H1 (cell line): ENCODE results near the gene ITGA8. TPM values are rescaled to one million over a fixed set of nuclear protein-coding genes. Genes with fewer than 3 reads are reported as not detected.

ENCODE experiments used
- CTCF ChIA-PET: fragments of 300-600 bp; sonication (Branson Sonifier 250); formaldehyde crosslinking; loops from one replicate; lab custom pipeline; 2021; ENCODE audit not compliant: partially characterized antibody; lab: Charles Lee
- POLR2A ChIA-PET: fragments of 300-600 bp; sonication (Branson Sonifier 250); formaldehyde crosslinking; loops from one replicate; lab custom pipeline; 2021; ENCODE audit warnings: inconsistent platforms; ENCODE audit not compliant: partially characterized antibody; lab: Charles Lee
- DNase-seq, 2 experiments: peaks; one replicate each; pipeline versions ENCODE4 v3.0.0 to v3.0.0-alpha.2; 2010 to 2022; ENCODE audit warnings: low spot score in 2 of 2, low read depth in 1 of 2, mixed read lengths in 1 of 2
- FAIRE-seq: peaks from 2 replicates; lab custom pipeline; 2011; peaks lifted over from hg19 to GRCh38; lab: Jason Lieb, UNC
- H2AFZ ChIP-seq: 2 replicates; pipeline ENCODE4 v1.8.1; 2012; ENCODE audit warnings: low read length, inconsistent platforms
- H2AK5ac ChIP-seq: 2 replicates; pipeline ENCODE4 v1.6.1; 2013; ENCODE audit warnings: low read depth, low read length
- H2BK120ac ChIP-seq: replicated peaks from 2 replicates; pipeline ENCODE3; 2013; ENCODE audit warnings: low read depth, low read length, inconsistent platforms
- H2BK12ac ChIP-seq: 2 replicates; pipeline ENCODE4 v1.6.1; 2013; ENCODE audit warnings: low read depth, low read length
- H2BK15ac ChIP-seq: 2 replicates; pipeline ENCODE4 v1.6.1; 2013; ENCODE audit warnings: low read length
- H2BK20ac ChIP-seq: 2 replicates; pipeline ENCODE4 v1.6.1; 2013; ENCODE audit warnings: low read length
- H2BK5ac ChIP-seq: 2 replicates; pipeline ENCODE4 v1.6.1; 2013; ENCODE audit warnings: low read depth, low read length
- H3K14ac ChIP-seq: 2 replicates; pipeline ENCODE4 v1.6.1; 2013; ENCODE audit warnings: inconsistent platforms; ENCODE audit not compliant: insufficient read length
- H3K18ac ChIP-seq: 2 replicates; pipeline ENCODE4 v1.6.1; 2013; ENCODE audit warnings: low read length; ENCODE audit errors: extremely low read depth
- H3K23ac ChIP-seq: 2 replicates; pipeline ENCODE4 v1.6.1; 2013; ENCODE audit warnings: inconsistent platforms; ENCODE audit not compliant: insufficient read length
- H3K23me2 ChIP-seq: 2 replicates; pipeline ENCODE4 v1.6.1; 2013; ENCODE audit warnings: low read depth, low read length
- H3K27ac ChIP-seq: 2 replicates; pipeline ENCODE4 v1.6.1; 2011; ENCODE audit warnings: low read depth, low read length, inconsistent platforms
- H3K27me3 ChIP-seq, 4 experiments: replicated peaks in 1 of 4; 1 replicate in 1 of 4; 2 replicates in 3 of 4; pipeline versions ENCODE4 v1.6.1 to v1.8.1; 2011 to 2013; ENCODE audit warnings: low read length in 3 of 4, mild to moderate bottlenecking in 3 of 4, inconsistent platforms in 2 of 4, mixed read lengths in 2 of 4, moderate library complexity in 1 of 4; ENCODE audit not compliant: control insufficient read depth in 3 of 4, insufficient read depth in 3 of 4; ENCODE audit errors: extremely low read depth in 1 of 4
- H3K36me3 ChIP-seq, 4 experiments: 2 replicates each; pipeline versions ENCODE4 v1.6.1 to v1.8.1; 2011 to 2013; ENCODE audit warnings: mild to moderate bottlenecking in 4 of 4, low read length in 3 of 4, moderate library complexity in 2 of 4, control low read depth in 1 of 4, inconsistent platforms in 1 of 4; ENCODE audit not compliant: insufficient read depth in 4 of 4, control insufficient read depth in 2 of 4
- H3K4ac ChIP-seq: replicated peaks from 2 replicates; pipeline ENCODE3; 2013; ENCODE audit warnings: low read length, low read depth, mixed read lengths, inconsistent platforms; ENCODE audit not compliant: insufficient read length
- H3K4me1 ChIP-seq, 4 experiments: replicated peaks in 1 of 4; 1 replicate in 1 of 4; 2 replicates in 3 of 4; pipeline versions ENCODE4 v1.6.1 to v1.8.1; 2011 to 2013; ENCODE audit warnings: low read length in 3 of 4, inconsistent platforms in 2 of 4, mixed read lengths in 1 of 4; ENCODE audit not compliant: insufficient read depth in 4 of 4, control insufficient read depth in 3 of 4
- H3K4me2 ChIP-seq, 2 experiments: 2 replicates each; pipeline versions ENCODE4 v1.6.1 to v1.8.1; 2011 to 2013; ENCODE audit warnings: low read depth in 2 of 2, low read length in 2 of 2, control low read depth in 1 of 2, inconsistent platforms in 1 of 2, mild to moderate bottlenecking in 1 of 2; ENCODE audit not compliant: insufficient read depth in 1 of 2
- H3K4me3 ChIP-seq, 4 experiments: fragments of 200-600, 300-600 bp in 1 of 4; sonication (generic), shearing (Covaris generic), sonication (Bioruptor Twin) in 1 of 4; 2 replicates each; pipeline versions ENCODE4 v1.5.1 to v1.8.1; 2011 to 2016; ENCODE audit warnings: low read length in 4 of 4, low read depth in 3 of 4, control low read depth in 2 of 4, inconsistent platforms in 2 of 4, mild to moderate bottlenecking in 2 of 4, mixed read lengths in 1 of 4, moderate library complexity in 1 of 4; ENCODE audit not compliant: insufficient read depth in 2 of 4; ENCODE audit errors: extremely low read depth in 1 of 4
- H3K56ac ChIP-seq: replicated peaks from 2 replicates; pipeline ENCODE3; 2013; ENCODE audit warnings: low read depth, mild to moderate bottlenecking, mixed read lengths, low read length, inconsistent platforms; ENCODE audit not compliant: insufficient read length
- H3K79me1 ChIP-seq: 2 replicates; pipeline ENCODE4 v1.6.1; 2013; ENCODE audit warnings: low read depth, low read length, control low read depth
- H3K79me2 ChIP-seq, 2 experiments: 2 replicates each; pipeline versions ENCODE4 v1.6.1 to v1.8.1; 2012 to 2013; ENCODE audit warnings: low read length in 2 of 2, mild to moderate bottlenecking in 2 of 2, inconsistent platforms in 1 of 2; ENCODE audit not compliant: insufficient read depth in 2 of 2, control insufficient read depth in 1 of 2
- H3K9ac ChIP-seq, 4 experiments: replicated peaks in 1 of 4; 1 replicate in 1 of 4; 2 replicates in 3 of 4; pipeline versions ENCODE4 v1.6.1 to v1.8.1; 2011 to 2013; ENCODE audit warnings: low read depth in 3 of 4, low read length in 3 of 4, control low read depth in 2 of 4, mild to moderate bottlenecking in 2 of 4, moderate library complexity in 2 of 4, inconsistent platforms in 1 of 4; ENCODE audit errors: extremely low read depth in 1 of 4
- H3K9me3 ChIP-seq, 2 experiments: 2 replicates each; pipeline versions ENCODE4 v1.6.1 to v1.8.1; 2012 to 2013; ENCODE audit warnings: mild to moderate bottlenecking in 2 of 2, moderate library complexity in 2 of 2, control low read depth in 1 of 2, inconsistent platforms in 1 of 2, low read depth in 1 of 2, low read length in 1 of 2, mixed read lengths in 1 of 2; ENCODE audit not compliant: insufficient read depth in 2 of 2
- H4K20me1 ChIP-seq, 2 experiments: replicated peaks in 1 of 2; 2 replicates each; pipeline versions ENCODE3 to v1.8.1; 2011 to 2013; ENCODE audit warnings: inconsistent platforms in 2 of 2, low read length in 2 of 2, mild to moderate bottlenecking in 1 of 2; ENCODE audit not compliant: insufficient read depth in 2 of 2, control insufficient read depth in 1 of 2
- H4K5ac ChIP-seq: 2 replicates; pipeline ENCODE4 v1.6.1; 2013; ENCODE audit warnings: low read length, low read depth, mixed read lengths, inconsistent platforms; ENCODE audit not compliant: insufficient read length
- H4K8ac ChIP-seq: 2 replicates; pipeline ENCODE4 v1.8.0; 2013; ENCODE audit warnings: mild to moderate bottlenecking, moderate library complexity, low read length, inconsistent platforms; ENCODE audit not compliant: insufficient read depth; ENCODE audit errors: extremely low read depth
- H4K91ac ChIP-seq: replicated peaks from 2 replicates; pipeline ENCODE3; 2013; ENCODE audit warnings: low read length, mixed read lengths, inconsistent platforms; ENCODE audit not compliant: insufficient read length
- ATF3 ChIP-seq: IDR thresholded peaks from 2 replicates; pipeline ENCODE4 v1.6.1; 2011; ENCODE audit warnings: low read depth, mild to moderate bottlenecking, low read length; ENCODE audit not compliant: insufficient read depth
- BCL11A ChIP-seq, 2 experiments: IDR thresholded peaks; one replicate each; pipeline ENCODE4 v1.6.1; 2011; ENCODE audit warnings: low read depth in 2 of 2, low read length in 2 of 2, mild to moderate bottlenecking in 2 of 2
- CREB1 ChIP-seq: IDR thresholded peaks from 2 replicates; pipeline ENCODE4 v1.6.1; 2012; ENCODE audit warnings: inconsistent platforms
- CTBP2 ChIP-seq: IDR thresholded peaks from 2 replicates; pipeline ENCODE4 v1.7.0; 2011; ENCODE audit warnings: borderline replicate concordance, mild to moderate bottlenecking, moderate library complexity, mixed read lengths, low read length; ENCODE audit not compliant: insufficient read depth, insufficient read length
- FOSL1 ChIP-seq: IDR thresholded peaks from 2 replicates; pipeline ENCODE4 v1.6.1; 2011; ENCODE audit warnings: mild to moderate bottlenecking, low read depth, low read length, moderate library complexity; ENCODE audit not compliant: insufficient read depth
- GTF2F1 ChIP-seq: IDR thresholded peaks from 2 replicates; pipeline ENCODE4 v1.6.1; 2012; ENCODE audit warnings: low read depth, low read length, improper control_type of control experiment, borderline replicate concordance
- KDM4A ChIP-seq: IDR thresholded peaks from one replicate; pipeline ENCODE4 v1.7.1; 2012; ENCODE audit warnings: low read depth, mild to moderate bottlenecking, moderate library complexity, low read length, inconsistent platforms; ENCODE audit not compliant: severe bottlenecking
- NANOG ChIP-seq: IDR thresholded peaks from 2 replicates; pipeline ENCODE4 v1.6.1; 2011; ENCODE audit warnings: low read length, low read depth, mild to moderate bottlenecking, inconsistent platforms; ENCODE audit not compliant: insufficient read depth, poor library complexity, severe bottlenecking
- POLR2AphosphoS5 ChIP-seq: IDR thresholded peaks from 2 replicates; pipeline ENCODE4 v1.6.1; 2011; ENCODE audit warnings: low read depth, low read length
- SUZ12 ChIP-seq: fragments of 200-600 bp; sonication (generic); IDR thresholded peaks from 2 replicates; pipeline ENCODE4 v1.6.1; 2012; ENCODE audit warnings: mild to moderate bottlenecking, inconsistent platforms, low read length, moderate library complexity, mixed read lengths
- TCF12 ChIP-seq: IDR thresholded peaks from 2 replicates; pipeline ENCODE4 v1.6.1; 2011; ENCODE audit warnings: low read depth, mild to moderate bottlenecking, low read length
- USF2 ChIP-seq: IDR thresholded peaks from 2 replicates; pipeline ENCODE4 v1.6.1; 2011; ENCODE audit warnings: low read length, improper control_type of control experiment
- WGBS, 2 experiments: shearing (Covaris generic) in 1 of 2; methylation state at CpG; one replicate each; pipeline versions ENCODE4 v1.1.6 to v1.1.7; 2013 to 2015; ENCODE audit warnings: low lambda C conversion rate in 2 of 2, mixed read lengths in 2 of 2, inconsistent platforms in 1 of 2, low coverage in 1 of 2, missing lambda C conversion rate in 1 of 2; ENCODE audit not compliant: insufficient replicate concordance in 2 of 2, insufficient coverage in 1 of 2, insufficient read length in 1 of 2; ENCODE audit errors: extremely low coverage in 1 of 2, missing lambda C conversion rate in 1 of 2; 5-methylcytosine and 5-hydroxymethylcytosine counted together
- polyA plus RNA-seq, 7 experiments: library from polyadenylated mRNA; depleted of rRNA in 3 of 7; stranded (reverse) in 5 of 7; unstranded in 2 of 7; fragments of >200 nt in 5 of 7; fragments of 200-250 nt in 2 of 7; gene quantifications; 1 replicate in 5 of 7; 2 replicates in 1 of 7; 4 replicates in 1 of 7; pipeline versions ENCODE4 v1.2.1 to v1.2.3, GENCODE V29; 2011 to 2013; ENCODE audit warnings: missing spikeins in 2 of 7, mixed read lengths in 2 of 7
- total RNA-seq: library from RNA; stranded (reverse); fragmentation: NEBNext Ultra II Directional; extraction: Animal tissue kit (Norgen Biotek cat#: 25700); gene quantifications from 2 replicates; pipeline ENCODE4 v1.2.1, GENCODE V29; 2021
- TF ChIP-seq, protein P1 (sequence below): IDR thresholded peaks from 2 replicates; pipeline ENCODE4 v1.6.1; 2012; ENCODE audit warnings: inconsistent platforms

The ITGA8 gene
- total and polyA plus RNA-seq, 2 of the 8 experiments (the other 6 are each of a cell fraction or from before 2014, with no cell fraction given) = not detected

- no peak overlapping the region for H2BK120ac ChIP-seq
- H3K4ac ChIP-seq = no peak overlapping the region
- no peaks in the 10 kb centered on the region for H3K4me1 ChIP-seq
- H3K9ac ChIP-seq = no peak overlapping the region
- H2BK20ac ChIP-seq = no peak overlapping the region
- CTCF ChIA-PET = no interaction called here
- no peak overlapping the region for H3K4me3 ChIP-seq
- H3K79me2 ChIP-seq = no peaks in the 10 kb centered on the region
- no peak overlapping the region for H4K8ac ChIP-seq
- FAIRE-seq (no peak), DNase-seq (no peak)
- no peak overlapping the region for H3K4me2 ChIP-seq
- POLR2A ChIA-PET = no interaction called here
- no peaks in the 10 kb centered on the region for H3K23me2 ChIP-seq
- no peaks in the 10 kb centered on the region for H4K20me1 ChIP-seq
- H3K27ac ChIP-seq = no peak overlapping the region
- no peak overlapping the region for H3K14ac ChIP-seq
- H3K36me3 ChIP-seq = no peaks in the 10 kb centered on the region
- H3K79me1 ChIP-seq = no peaks in the 10 kb centered on the region
- H2BK12ac ChIP-seq = no peak overlapping the region
- H2BK5ac ChIP-seq = no peak overlapping the region
- H2AK5ac ChIP-seq = no peak overlapping the region
- H3K56ac ChIP-seq = no peak overlapping the region
- H3K9me3 ChIP-seq = no peaks in the 10 kb centered on the region
- H4K5ac ChIP-seq = no peak overlapping the region
- no peak overlapping the region for H4K91ac ChIP-seq
- no peak overlapping the region for H2AFZ ChIP-seq
- WGBS, 2 experiments = 90% methylated on average over 3 of the region's 3 CpGs; no CpG with 5 or more reads in 1 of the 2 experiments
- H3K27me3 ChIP-seq = no peaks in the 10 kb centered on the region
- H3K23ac ChIP-seq = no peak overlapping the region
- no peak overlapping the region for H2BK15ac ChIP-seq
- H3K18ac ChIP-seq = no peak overlapping the region
- TF ChIP-seq FOSL1 (no peak), KDM4A (no peak), NANOG (no peak), CREB1 (no peak), CTBP2 (no peak), GTF2F1 (no peak), TCF12 (no peak), BCL11A (IDR thresholded peaks at IDR 0.05; ENCODE audit: low read depth in 2 of 2, low read length in 2 of 2) (no peak), USF2 (no peak), POLR2AphosphoS5 (no peak), ATF3 (no peak), SUZ12 (no peak)
- TF ChIP-seq, protein P1, sequence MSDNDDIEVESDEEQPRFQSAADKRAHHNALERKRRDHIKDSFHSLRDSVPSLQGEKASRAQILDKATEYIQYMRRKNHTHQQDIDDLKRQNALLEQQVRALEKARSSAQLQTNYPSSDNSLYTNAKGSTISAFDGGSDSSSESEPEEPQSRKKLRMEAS = no peak
Measured at GRCh38 chr10:15678851-15679250, 40.9 kb downstream of the ITGA8 start.
